ENCODE measurements around the gene COMT. TPM values are rescaled to one million over a fixed set of nuclear protein-coding genes. Genes with fewer than 3 reads are reported as not detected.
A peak's percentile ranks its signal among the peaks of the same experiment; 100 is the strongest.

COMT gene
- total and polyA plus RNA-seq, 9 of the 15 experiments (the other 6 are each of a cell fraction or from before 2014, with no cell fraction given): 12.5 to 351 (median 155) TPM

GRCh38 chr22:19918332-19919106 is 23.1 kb upstream of the COMT start (continued):
- 0 out of 2 replicates have a peak, but pooled peaks have one; percentile 15 for TF ChIP-seq HDAC6 (IDR thresholded peaks at IDR 0.05; ENCODE audit: low read depth, low read length)
- 0 out of 2 replicates have a peak, but pooled peaks have one; percentile 23 for TF ChIP-seq ZNF830 (CRISPR knock-in tag; IDR thresholded peaks at IDR 0.05)
- TF ChIP-seq SIN3A (IDR thresholded peaks at IDR 0.05; ENCODE audit: borderline replicate concordance in 2 of 2, control insufficient read depth in 1 of 2, low read depth in 2 of 2, low read length in 2 of 2): peak; percentile 45 to 88; a peak in 1 of 4 replicates
- TF ChIP-seq ETS1 (conservative IDR thresholded peaks at IDR 0.05; ENCODE audit: control insufficient read depth, low read depth, low read length): no peak
- peak; percentile 80; the same call in 1 of the 2 replicates for TF ChIP-seq KLF13 (tag; IDR thresholded peaks at IDR 0.05; ENCODE audit: borderline replicate concordance, low read depth)
- TF ChIP-seq ZZZ3 (IDR thresholded peaks at IDR 0.05): no peak
- peak; percentile 6 for TF ChIP-seq HNRNPLL (IDR thresholded peaks at IDR 0.05; ENCODE audit: low read depth, low read length, poor library complexity, severe bottlenecking)
- no peak for TF ChIP-seq ZNF551 (CRISPR knock-in tag; IDR thresholded peaks at IDR 0.05)
- peak; percentile 56; the same call in 1 of the 2 replicates for TF ChIP-seq MYC (IDR thresholded peaks at IDR 0.05; ENCODE audit: low read depth, low read length)
- TF ChIP-seq MYC (CRISPR knock-in tag; IDR thresholded peaks at IDR 0.05; ENCODE audit: borderline replicate concordance, low read depth): no peak
- TF ChIP-seq PRMT5 (CRISPR knock-in tag; IDR thresholded peaks at IDR 0.05): 0 out of 2 replicates have a peak, but pooled peaks have one; percentile 48
- TF ChIP-seq PATZ1 (CRISPR knock-in tag; IDR thresholded peaks at IDR 0.05; ENCODE audit: borderline replicate concordance): no peak
- TF ChIP-seq ZNF398 (CRISPR knock-in tag; IDR thresholded peaks at IDR 0.05): no peak
- no peak for TF ChIP-seq SFPQ (IDR thresholded peaks at IDR 0.05; ENCODE audit: low read depth, low read length)
